GM12878 (cell line): ENCODE results near the gene TXNDC12. TPM values are rescaled to one million over a fixed set of nuclear protein-coding genes. Genes with fewer than 3 reads are reported as not detected.

Experiments used
- ATAC-seq: fragments of 200-7000 bp; cut with Tn5 transposase; 3 replicates; pipeline ENCODE4 v1.9.1; 2020; ENCODE audit warnings: mild to moderate bottlenecking, moderate library complexity
- BruUV-seq: library from RNA; stranded (reverse); fragments of 400-500 nt; replicated peaks from 2 replicates; lab custom pipeline; 2021; lab: Mats Ljungman, UMichigan
- CTCF ChIA-PET: fragments of 300-600 bp; sonication (Branson Sonifier 250); formaldehyde crosslinking; extraction: SDS; loops from one replicate; lab custom pipeline; 2021; ENCODE audit warnings: inconsistent platforms; lab: Yijun Ruan, JAX
- POLR2A ChIA-PET: fragments of 350-600 bp; formaldehyde crosslinking; extraction: SDS; loops from one replicate; lab custom pipeline; 2021; ENCODE audit warnings: inconsistent platforms; lab: Charles Lee
- RAD21 ChIA-PET: fragments of 300-600 bp; sonication (Branson Sonifier 250); formaldehyde crosslinking; loops from one replicate; lab custom pipeline; 2023; ENCODE audit warnings: antibody characterized with exemption; ENCODE audit not compliant: unreplicated experiment; lab: Charles Lee
- SMC1A ChIA-PET: fragments of 300-600 bp; sonication (Branson Sonifier 250); formaldehyde crosslinking; loops from one replicate; lab custom pipeline; 2023; ENCODE audit not compliant: unreplicated experiment, uncharacterized antibody; lab: Charles Lee
- DNase-seq: peaks from one replicate; pipeline ENCODE4 v3.0.0-alpha.2; 2011; ENCODE audit warnings: low read depth, low spot score
- FAIRE-seq: peaks from 3 replicates; lab custom pipeline; 2011; peaks lifted over from hg19 to GRCh38; lab: Jason Lieb, UNC
- H2AFZ ChIP-seq: 2 replicates; pipeline ENCODE4 v1.6.0; 2011; ENCODE audit warnings: low read depth, low read length, control low read depth; ENCODE audit not compliant: control insufficient read depth
- H3K27ac ChIP-seq: 2 replicates; pipeline ENCODE4 v1.5.1; 2011; ENCODE audit warnings: control low read depth; ENCODE audit not compliant: control insufficient read depth, insufficient read depth
- H3K27me3 ChIP-seq, 2 experiments: replicated peaks in 1 of 2; 2 replicates each; pipeline versions ENCODE4 v1.6.0 to v1.6.1; 2011; ENCODE audit warnings: low read length in 1 of 2; ENCODE audit not compliant: control insufficient read depth in 2 of 2, insufficient read depth in 2 of 2
- H3K36me3 ChIP-seq, 2 experiments: 2 replicates each; pipeline ENCODE4 v1.5.1; 2011; ENCODE audit warnings: low read length in 1 of 2; ENCODE audit not compliant: control insufficient read depth in 2 of 2, insufficient read depth in 2 of 2
- H3K4me1 ChIP-seq: 2 replicates; pipeline ENCODE4 v1.6.1; 2011; ENCODE audit warnings: mild to moderate bottlenecking, low read length, moderate library complexity, mixed read lengths; ENCODE audit not compliant: control insufficient read depth, insufficient read depth
- H3K4me2 ChIP-seq: 2 replicates; pipeline ENCODE4 v1.6.0; 2011; ENCODE audit warnings: control low read depth; ENCODE audit not compliant: control insufficient read depth, insufficient read depth
- H3K4me3 ChIP-seq: fragments of 200-600 bp; sonication (generic); 2 replicates; pipeline ENCODE4 v1.5.1; 2016
- H3K79me2 ChIP-seq: 2 replicates; pipeline ENCODE4 v1.6.0; 2011; ENCODE audit warnings: low read length; ENCODE audit not compliant: control insufficient read depth, insufficient read depth
- H3K9ac ChIP-seq: 2 replicates; pipeline ENCODE4 v1.8.0; 2011; ENCODE audit warnings: low read length, control low read depth, mixed read lengths; ENCODE audit not compliant: control insufficient read depth, insufficient read depth
- H3K9me3 ChIP-seq: replicated peaks from 3 replicates; pipeline ENCODE4 v1.5.1; 2011; ENCODE audit warnings: mild to moderate bottlenecking, low read length; ENCODE audit not compliant: control insufficient read depth, insufficient read depth
- H4K20me1 ChIP-seq: 2 replicates; pipeline ENCODE4 v1.6.0; 2011; ENCODE audit not compliant: control insufficient read depth, insufficient read depth
- CBX5 ChIP-seq: sonication (generic); IDR thresholded peaks from 2 replicates; pipeline ENCODE4 v1.6.1; 2016; ENCODE audit warnings: low read depth, moderate library complexity, mild to moderate bottlenecking, inconsistent platforms
- CHD1 ChIP-seq: IDR thresholded peaks from 2 replicates; pipeline ENCODE4 v1.6.1; 2012; ENCODE audit warnings: low read depth, low read length, improper control_type of control experiment
- CHD2 ChIP-seq: IDR thresholded peaks from 2 replicates; pipeline ENCODE4 v1.6.1; 2011; ENCODE audit warnings: low read depth, low read length, improper control_type of control experiment, borderline replicate concordance
- EZH2 ChIP-seq: IDR thresholded peaks from 2 replicates; pipeline ENCODE4 v1.6.1; 2012; ENCODE audit warnings: low read depth, mild to moderate bottlenecking, control low read depth, inconsistent platforms, low read length, borderline replicate concordance; ENCODE audit not compliant: control insufficient read depth
- JUNB ChIP-seq: IDR thresholded peaks from 2 replicates; pipeline ENCODE4 v1.6.1; 2016; ENCODE audit warnings: antibody characterized with exemption, mild to moderate bottlenecking
- SMARCA5 ChIP-seq: fragments of 450-650 bp; IDR thresholded peaks from 2 replicates; pipeline ENCODE4 v1.6.1; 2017; ENCODE audit warnings: mild to moderate bottlenecking
- SREBF1 ChIP-seq: IDR thresholded peaks from 2 replicates; pipeline ENCODE4 v1.6.1; 2012; ENCODE audit warnings: mild to moderate bottlenecking, low read length
- TCF7 ChIP-seq: IDR thresholded peaks from 2 replicates; pipeline ENCODE4 v1.6.1; 2014; ENCODE audit warnings: antibody characterized with exemption, borderline replicate concordance
- WGBS: methylation state at CpG from one replicate; pipeline ENCODE4 v1.1.6; 2016; ENCODE audit warnings: low lambda C conversion rate; ENCODE audit not compliant: insufficient replicate concordance, insufficient coverage; ENCODE audit errors: missing lambda C conversion rate; 5-methylcytosine and 5-hydroxymethylcytosine counted together
- in situ Hi-C: fragments of 300-500 bp; cut with MboI; formaldehyde crosslinking; loops from 9 replicates; pipeline ENCODE4 v1.14.3; 2018; ENCODE audit warnings: mixed read lengths
- intact Hi-C: fragments of 100-400 bp; cut with micrococcal nuclease; formaldehyde crosslinking; loops from one replicate; pipeline ENCODE4 v1.14.2; 2022; ENCODE audit not compliant: unreplicated experiment
- polyA plus RNA-seq, 11 experiments: library from polyadenylated mRNA; depleted of rRNA in 4 of 11; unstranded in 6 of 11; stranded (reverse) in 5 of 11; fragments of >200 nt; fragmentation: Nextera tagmentation in 4 of 11; fragmentation: Illumina TruSeq in 1 of 11; extraction: Ambion mirVana in 4 of 11; extraction: Trizol in 1 of 11; gene quantifications; 1 replicate in 1 of 11; 2 replicates in 10 of 11; pipeline versions ENCODE4 v1.2.1 to v1.2.3, GENCODE V29; 2011 to 2016; ENCODE audit warnings: inconsistent platforms in 2 of 11, missing spikeins in 2 of 11, low read depth in 1 of 11
- total RNA-seq, 4 experiments: library from RNA; depleted of rRNA in 3 of 4; stranded (reverse); fragments of >200 nt in 3 of 4; fragmentation: Illumina TruSeq in 1 of 4; extraction: Trizol in 1 of 4; gene quantifications; 2 replicates each; pipeline versions ENCODE4 v1.2.1 to v1.2.3, GENCODE V29; 2013 to 2021
- TF ChIP-seq, protein P1 (sequence below), 3 experiments: IDR thresholded peaks in 2 of 3; conservative IDR thresholded peaks in 1 of 3; 2 replicates each; pipeline ENCODE4 v1.5.1; 2011; ENCODE audit warnings: low read depth in 3 of 3, low read length in 3 of 3, mild to moderate bottlenecking in 3 of 3, control low read depth in 2 of 3, moderate library complexity in 2 of 3, inconsistent platforms in 1 of 3, mixed read lengths in 1 of 3; ENCODE audit not compliant: control insufficient read depth in 2 of 3, insufficient read depth in 1 of 3; ENCODE audit errors: extremely low read depth in 1 of 3
- TF ChIP-seq, protein P2 (sequence below): fragments of 450-650 bp; conservative IDR thresholded peaks from 2 replicates; pipeline ENCODE4 v1.6.1; 2017; ENCODE audit warnings: mild to moderate bottlenecking, moderate library complexity
- TF ChIP-seq, protein P3 (sequence below): fragments of 150-350 bp; IDR thresholded peaks from 2 replicates; pipeline ENCODE4 v1.6.1; 2014; ENCODE audit warnings: mild to moderate bottlenecking, low read depth, low read length

The TXNDC12 gene
- total and polyA plus RNA-seq, 10 of the 15 experiments (the other 5 are each of a cell fraction or from before 2014, with no cell fraction given): 6.7 to 41.7 (median 17.7) TPM

DNA sequence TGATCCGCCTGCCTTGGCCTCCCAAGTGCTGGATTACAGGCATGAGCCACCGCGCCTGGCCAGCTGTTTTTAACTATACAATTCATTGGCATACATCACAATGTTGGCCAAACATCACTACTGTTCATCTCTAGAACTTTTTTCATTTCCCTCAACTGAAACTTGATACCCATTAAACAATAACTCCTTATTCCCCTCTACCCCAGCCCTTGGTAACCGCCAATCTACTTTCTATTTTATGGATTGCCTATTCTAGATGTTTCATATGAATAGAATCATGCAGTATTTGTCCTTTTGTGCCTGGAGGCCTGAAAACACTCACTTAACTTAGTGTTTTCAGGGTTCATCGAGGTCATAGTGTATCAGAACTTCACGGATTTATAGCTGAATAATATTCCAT is 17.3 kb upstream of the TXNDC12 start:
- no peak for TF ChIP-seq SMARCA5
- TF ChIP-seq, all 136 proteins: peak for 0
- H3K79me2 ChIP-seq: no peaks in the 10 kb centered on the region; the same call in 1 of the 2 replicates
- no peaks in the 10 kb centered on the region for H3K9me3 ChIP-seq
- intact Hi-C loops: no loop called here
- H3K4me1 ChIP-seq: no peaks in the 10 kb centered on the region
- no peaks in the 10 kb centered on the region for H3K27me3 ChIP-seq
- BruUV-seq: no TSS peak
- no peak overlapping the region for H3K9ac ChIP-seq
- H4K20me1 ChIP-seq: no peaks in the 10 kb centered on the region
- POLR2A ChIA-PET: interaction anchor here (0.7 to 2.2 kb wide), 2 partner anchors 12 to 35 kb away, joined by 3 to 9 read pairs; no protein-coding TSS in a partner anchor
- no peak overlapping the region for H3K4me2 ChIP-seq
- DNase-seq (no peak), ATAC-seq (no peak), FAIRE-seq (no peak)
- no peak overlapping the region for H3K27ac ChIP-seq
- RAD21 ChIA-PET: no interaction called here
- CTCF ChIA-PET: interaction anchor here (0.6 kb wide), 1 partner anchor 22 kb away, joined by 3 read pairs; no protein-coding TSS in a partner anchor
- no peak overlapping the region for H3K4me3 ChIP-seq
- SMC1A ChIA-PET: interaction anchor here (0.7 to 3.9 kb wide), 6 partner anchors 10 to 193 kb away, joined by 3 to 18 read pairs (median 4); no protein-coding TSS in a partner anchor
- in situ Hi-C loops: no loop called here
- H2AFZ ChIP-seq: no peak overlapping the region
- WGBS: 97% methylated on average over 5 of the region's 6 CpGs
- H3K36me3 ChIP-seq: no peaks in the 10 kb centered on the region; a peak in 2 of 4 replicates

DNA sequence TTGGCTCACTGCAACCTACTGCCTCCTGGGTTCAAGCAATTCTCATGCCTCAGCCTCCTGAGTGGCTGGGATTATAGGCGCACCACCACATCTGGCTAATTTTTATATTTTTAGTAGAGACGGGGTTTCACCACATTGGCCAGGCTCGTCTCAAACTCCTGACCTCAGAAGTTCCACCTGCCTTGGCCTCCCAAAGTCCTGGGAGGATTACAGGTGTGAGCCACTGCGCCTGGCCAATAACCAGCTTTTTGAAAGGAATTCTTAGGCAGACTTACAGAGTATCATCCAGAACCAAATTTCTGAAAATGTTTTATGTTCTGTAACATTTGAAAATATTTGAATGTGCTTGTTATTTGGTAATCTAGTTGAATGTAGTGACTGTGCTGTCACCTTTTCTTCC is 15.7 kb upstream of the TXNDC12 start:
- Histone ChIP-seq H3K9me3 (no peaks in the 10 kb centered on the region), H3K4me1 (no peaks in the 10 kb centered on the region), H3K4me2 (no peak overlapping the region), H3K36me3 (no peaks in the 10 kb centered on the region; a peak in 2 of 4 replicates), H3K9ac (no peak overlapping the region), H3K4me3 (no peak overlapping the region), H2AFZ (no peak overlapping the region), H3K79me2 (no peaks in the 10 kb centered on the region; the same call in 1 of the 2 replicates), H4K20me1 (no peaks in the 10 kb centered on the region), H3K27me3 (no peaks in the 10 kb centered on the region), H3K27ac (no peak overlapping the region)
- FAIRE-seq: no peak
- intact Hi-C loops (no loop called here), in situ Hi-C loops (no loop called here)
- ChIA-PET POLR2A (interaction anchor here (2.2 kb wide), 1 partner anchor 10 kb away, joined by 9 read pairs; no protein-coding TSS in a partner anchor), SMC1A (interaction anchor here (0.6 to 3.9 kb wide), 5 partner anchors 8 to 384 kb away, joined by 3 to 18 read pairs (median 4); partner anchors contain the start of genes BTF3L4 and TXNDC12), RAD21 (no interaction called here), CTCF (interaction anchor here (2.2 kb wide), 1 partner anchor 15 kb away, joined by 10 read pairs; no protein-coding TSS in a partner anchor)
- 79% methylated on average over 4 of the region's 4 CpGs for WGBS
- DNase-seq: no peak
- no TSS peak for BruUV-seq
- no peak for ATAC-seq
- TF ChIP-seq TCF7 (no peak), SREBF1 (no peak), JUNB (no peak), CHD1 (no peak), CBX5 (no peak), EZH2 (no peak), CHD2 (no peak)
- TF ChIP-seq, protein P1, sequence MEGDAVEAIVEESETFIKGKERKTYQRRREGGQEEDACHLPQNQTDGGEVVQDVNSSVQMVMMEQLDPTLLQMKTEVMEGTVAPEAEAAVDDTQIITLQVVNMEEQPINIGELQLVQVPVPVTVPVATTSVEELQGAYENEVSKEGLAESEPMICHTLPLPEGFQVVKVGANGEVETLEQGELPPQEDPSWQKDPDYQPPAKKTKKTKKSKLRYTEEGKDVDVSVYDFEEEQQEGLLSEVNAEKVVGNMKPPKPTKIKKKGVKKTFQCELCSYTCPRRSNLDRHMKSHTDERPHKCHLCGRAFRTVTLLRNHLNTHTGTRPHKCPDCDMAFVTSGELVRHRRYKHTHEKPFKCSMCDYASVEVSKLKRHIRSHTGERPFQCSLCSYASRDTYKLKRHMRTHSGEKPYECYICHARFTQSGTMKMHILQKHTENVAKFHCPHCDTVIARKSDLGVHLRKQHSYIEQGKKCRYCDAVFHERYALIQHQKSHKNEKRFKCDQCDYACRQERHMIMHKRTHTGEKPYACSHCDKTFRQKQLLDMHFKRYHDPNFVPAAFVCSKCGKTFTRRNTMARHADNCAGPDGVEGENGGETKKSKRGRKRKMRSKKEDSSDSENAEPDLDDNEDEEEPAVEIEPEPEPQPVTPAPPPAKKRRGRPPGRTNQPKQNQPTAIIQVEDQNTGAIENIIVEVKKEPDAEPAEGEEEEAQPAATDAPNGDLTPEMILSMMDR (IDR thresholded peaks at IDR 0.05 in 2 of 3, conservative IDR thresholded peaks at IDR 0.05 in 1 of 3; ENCODE audit: control insufficient read depth in 2 of 3, extremely low read depth in 1 of 3, insufficient read depth in 1 of 3, low read depth in 3 of 3, low read length in 3 of 3): no peak
- TF ChIP-seq, protein P2, sequence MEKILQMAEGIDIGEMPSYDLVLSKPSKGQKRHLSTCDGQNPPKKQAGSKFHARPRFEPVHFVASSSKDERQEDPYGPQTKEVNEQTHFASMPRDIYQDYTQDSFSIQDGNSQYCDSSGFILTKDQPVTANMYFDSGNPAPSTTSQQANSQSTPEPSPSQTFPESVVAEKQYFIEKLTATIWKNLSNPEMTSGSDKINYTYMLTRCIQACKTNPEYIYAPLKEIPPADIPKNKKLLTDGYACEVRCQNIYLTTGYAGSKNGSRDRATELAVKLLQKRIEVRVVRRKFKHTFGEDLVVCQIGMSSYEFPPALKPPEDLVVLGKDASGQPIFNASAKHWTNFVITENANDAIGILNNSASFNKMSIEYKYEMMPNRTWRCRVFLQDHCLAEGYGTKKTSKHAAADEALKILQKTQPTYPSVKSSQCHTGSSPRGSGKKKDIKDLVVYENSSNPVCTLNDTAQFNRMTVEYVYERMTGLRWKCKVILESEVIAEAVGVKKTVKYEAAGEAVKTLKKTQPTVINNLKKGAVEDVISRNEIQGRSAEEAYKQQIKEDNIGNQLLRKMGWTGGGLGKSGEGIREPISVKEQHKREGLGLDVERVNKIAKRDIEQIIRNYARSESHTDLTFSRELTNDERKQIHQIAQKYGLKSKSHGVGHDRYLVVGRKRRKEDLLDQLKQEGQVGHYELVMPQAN: no peak
- TF ChIP-seq, protein P3, sequence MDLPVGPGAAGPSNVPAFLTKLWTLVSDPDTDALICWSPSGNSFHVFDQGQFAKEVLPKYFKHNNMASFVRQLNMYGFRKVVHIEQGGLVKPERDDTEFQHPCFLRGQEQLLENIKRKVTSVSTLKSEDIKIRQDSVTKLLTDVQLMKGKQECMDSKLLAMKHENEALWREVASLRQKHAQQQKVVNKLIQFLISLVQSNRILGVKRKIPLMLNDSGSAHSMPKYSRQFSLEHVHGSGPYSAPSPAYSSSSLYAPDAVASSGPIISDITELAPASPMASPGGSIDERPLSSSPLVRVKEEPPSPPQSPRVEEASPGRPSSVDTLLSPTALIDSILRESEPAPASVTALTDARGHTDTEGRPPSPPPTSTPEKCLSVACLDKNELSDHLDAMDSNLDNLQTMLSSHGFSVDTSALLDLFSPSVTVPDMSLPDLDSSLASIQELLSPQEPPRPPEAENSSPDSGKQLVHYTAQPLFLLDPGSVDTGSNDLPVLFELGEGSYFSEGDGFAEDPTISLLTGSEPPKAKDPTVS: no peak
